Measurements from ENCODE around the gene PASK.
"Not testable (repeated sequence)": the region's sequence is repeated elsewhere in the genome, so short reads cannot be mapped to it uniquely, and the experiment has no call there.

The PASK gene

GRCh38 chr2:241148891-241149674, at the start of gene PASK:
Gene PASK (minus strand): TSS chr2:241149472. CDS start chr2:241143032, 6,440 bp downstream.
- peak within 1 kb of the TSS; percentile 93 for H3K4me3 ChIP-seq (ENCODE audit: low read length)
- TF ChIP-seq CTCF (conservative IDR thresholded peaks at IDR 0.05; ENCODE audit: low read length), result no peak
- DNase-seq (ENCODE audit: low read depth), result peak; percentile 86

DNA sequence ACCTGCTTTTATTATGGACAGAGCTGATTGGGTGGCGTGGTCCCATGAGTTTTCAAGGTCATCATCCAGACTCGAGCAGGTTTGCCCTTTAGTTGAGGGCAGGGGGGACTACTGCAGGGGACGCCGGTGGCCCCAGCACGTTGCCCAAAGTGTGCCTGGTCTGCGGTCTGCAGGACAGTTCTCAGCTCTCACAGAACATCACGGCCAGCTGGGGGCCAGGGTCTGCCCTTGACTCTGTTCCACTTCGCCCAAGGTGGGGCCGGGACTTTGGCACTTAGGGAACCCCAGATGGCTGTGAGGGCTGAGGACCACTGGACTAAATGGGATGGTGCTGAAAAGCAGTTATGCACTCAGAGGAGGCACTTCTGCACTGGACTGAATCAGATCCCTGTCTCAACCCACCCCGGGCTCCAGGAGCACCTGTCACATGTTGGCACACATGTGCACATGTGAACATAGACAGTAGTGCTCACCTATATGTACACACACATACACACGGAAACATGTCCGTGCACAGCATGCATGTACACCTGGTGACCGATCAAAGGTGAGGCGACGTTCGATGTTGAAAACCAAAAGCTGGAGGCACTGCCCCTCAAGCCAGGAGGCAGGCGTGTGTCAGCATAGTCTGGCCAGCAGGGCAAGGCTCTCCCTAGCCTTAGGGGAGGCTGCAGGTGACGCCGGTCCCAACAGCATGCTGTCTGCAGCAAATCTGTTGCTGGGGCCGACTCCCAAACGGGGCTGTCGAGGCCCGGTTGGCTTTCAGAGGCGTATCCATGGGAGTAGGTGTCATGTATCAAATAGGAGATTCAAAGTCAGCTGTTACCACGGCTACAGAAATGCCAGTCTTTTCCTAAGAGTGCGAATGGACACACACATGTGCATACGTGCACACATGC, 49.4 kb upstream of the PASK start:
- no peak overlapping the region for H3K4me3 ChIP-seq (ENCODE audit: low read length)
- no peak for DNase-seq (ENCODE audit: low read depth)
- TF ChIP-seq CTCF (conservative IDR thresholded peaks at IDR 0.05; ENCODE audit: low read length), result no peak

DNA sequence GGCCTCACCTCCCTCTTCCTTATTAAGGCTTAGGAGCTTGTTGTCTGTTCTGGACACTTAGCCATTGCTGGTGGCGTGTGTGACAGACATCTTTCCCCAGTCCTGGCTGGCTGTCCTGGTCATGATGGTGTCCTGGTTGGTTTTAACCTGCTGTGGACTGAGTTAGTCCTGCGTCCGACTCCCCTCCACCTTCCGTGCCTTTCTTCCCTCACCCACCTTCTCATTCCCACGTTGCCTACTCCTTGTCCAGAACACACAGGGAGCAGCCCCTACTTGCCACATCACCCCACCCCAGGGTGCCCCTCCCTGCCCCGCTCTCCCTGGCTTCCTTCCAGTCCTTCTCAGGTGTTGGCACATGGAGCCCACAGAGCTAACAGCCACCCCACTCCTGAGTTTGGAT, 48.7 kb upstream of the PASK start:
- no peak for DNase-seq (ENCODE audit: low read depth)
- TF ChIP-seq CTCF (conservative IDR thresholded peaks at IDR 0.05; ENCODE audit: low read length), result no peak
- no peak overlapping the region for H3K4me3 ChIP-seq (ENCODE audit: low read length)

GRCh38 chr2:241197246-241197645, 48.0 kb upstream of the PASK start:
- H3K4me3 ChIP-seq (ENCODE audit: low read length); DNase-seq (ENCODE audit: low read depth): not testable (repeated sequence)

DNA sequence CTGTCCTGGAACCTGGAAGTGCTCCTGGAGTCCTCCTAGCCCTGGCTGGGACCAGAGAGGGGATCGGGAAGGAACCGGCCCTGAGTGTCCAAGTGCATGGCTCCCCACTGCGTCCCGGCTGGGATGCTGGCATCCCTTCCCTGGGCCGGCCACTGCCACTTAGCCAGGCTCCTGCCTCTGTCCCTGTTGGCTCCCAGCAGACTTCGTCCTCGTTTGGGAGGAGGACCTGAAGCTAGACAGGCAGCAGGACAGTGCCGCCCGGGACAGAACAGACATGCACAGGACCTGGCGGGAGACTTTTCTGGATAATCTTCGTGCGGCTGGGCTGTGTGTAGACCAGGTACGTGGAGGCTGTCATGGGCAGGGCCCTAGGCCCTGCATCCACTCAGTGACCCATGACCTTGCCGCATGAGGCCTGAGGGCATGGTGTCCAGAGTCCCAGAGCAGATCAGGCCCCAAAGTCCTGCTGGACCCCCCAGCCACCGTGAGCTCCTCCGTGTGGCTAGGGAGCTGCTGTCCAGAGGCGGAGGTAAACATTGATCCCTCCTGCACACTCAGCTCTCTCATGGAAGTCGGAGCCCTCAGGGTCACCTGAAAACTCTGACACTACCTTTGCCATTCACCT, 46.3 kb upstream of the PASK start:
- no peak overlapping the region for H3K4me3 ChIP-seq (ENCODE audit: low read length)
- DNase-seq (ENCODE audit: low read depth), result no peak
- TF ChIP-seq CTCF (conservative IDR thresholded peaks at IDR 0.05; ENCODE audit: low read length), result no peak

DNA sequence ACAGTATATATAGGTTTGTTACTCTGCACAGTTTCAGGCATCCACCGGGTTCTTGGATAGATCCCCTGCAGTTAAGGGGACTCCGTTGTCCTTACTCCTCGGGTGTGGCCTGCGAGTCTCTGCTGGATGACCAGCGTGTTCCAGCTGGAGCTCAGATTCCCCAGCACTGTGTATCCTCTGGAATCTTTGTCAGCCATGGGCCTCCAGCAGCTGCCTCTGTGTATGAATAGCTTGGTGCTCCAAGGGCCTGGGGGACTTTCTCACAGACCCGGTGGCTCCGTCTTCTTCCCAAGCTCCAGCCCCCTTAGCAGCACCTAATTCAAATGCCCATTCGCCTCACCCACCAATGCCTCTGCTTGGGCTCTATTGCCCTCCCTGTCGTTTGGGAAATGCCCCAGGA, 45.5 kb upstream of the PASK start:
- H3K4me3 ChIP-seq (ENCODE audit: low read length), result no peak overlapping the region
- DNase-seq (ENCODE audit: low read depth), result no peak
- TF ChIP-seq CTCF (conservative IDR thresholded peaks at IDR 0.05; ENCODE audit: low read length), result no peak

- no peak for DNase-seq (ENCODE audit: low read depth)
- no peak for TF ChIP-seq CTCF (conservative IDR thresholded peaks at IDR 0.05; ENCODE audit: low read length)
- no peak overlapping the region for H3K4me3 ChIP-seq (ENCODE audit: low read length)
These were observed 44.0 kb upstream of the PASK start for GRCh38 chr2:241193271-241193670.

Measured in AG10803 (cell line).